H1 (cell line): ENCODE results near the gene CNDP1.

Experiments
- ATF2 ChIP-seq: IDR thresholded peaks from 2 replicates; pipeline ENCODE4 v1.6.1; 2012; ENCODE audit warnings: low read length, inconsistent platforms
- CTCF ChIP-seq, 3 experiments: IDR thresholded peaks; 1 replicate in 2 of 3; 2 replicates in 1 of 3; pipeline versions ENCODE4 v1.5.1 to v1.6.1; 2011; ENCODE audit warnings: low read length in 3 of 3, mild to moderate bottlenecking in 3 of 3, inconsistent platforms in 2 of 3, low read depth in 1 of 3, moderate library complexity in 1 of 3; ENCODE audit not compliant: insufficient read depth in 1 of 3; ENCODE audit errors: control extremely low read depth in 1 of 3
- EGR1 ChIP-seq: IDR thresholded peaks from 2 replicates; pipeline ENCODE4 v1.6.1; 2011; ENCODE audit warnings: low read depth, low read length, borderline replicate concordance
- EP300 ChIP-seq, 2 experiments: IDR thresholded peaks; 1 replicate in 1 of 2; 2 replicates in 1 of 2; pipeline ENCODE4 v1.6.1; 2011 to 2012; ENCODE audit warnings: low read depth in 2 of 2, low read length in 2 of 2, mild to moderate bottlenecking in 2 of 2, borderline replicate concordance in 1 of 2, inconsistent platforms in 1 of 2, moderate library complexity in 1 of 2
- JUN ChIP-seq: IDR thresholded peaks from 2 replicates; pipeline ENCODE4 v1.6.1; 2011; ENCODE audit warnings: low read depth, mild to moderate bottlenecking, improper control_type of control experiment, low read length
- KDM1A ChIP-seq: fragments of 200-600, 300-600 bp; sonication (generic); IDR thresholded peaks from 2 replicates; pipeline ENCODE4 v1.7.1; 2016; ENCODE audit warnings: mild to moderate bottlenecking, low read length, borderline replicate concordance
- POLR2A ChIP-seq, 2 experiments: IDR thresholded peaks; 1 replicate in 1 of 2; 2 replicates in 1 of 2; pipeline ENCODE4 v1.6.1; 2011; ENCODE audit warnings: low read depth in 2 of 2, low read length in 2 of 2, mild to moderate bottlenecking in 2 of 2; ENCODE audit errors: control extremely low read depth in 1 of 2
- POLR2AphosphoS5 ChIP-seq: IDR thresholded peaks from 2 replicates; pipeline ENCODE4 v1.6.1; 2011; ENCODE audit warnings: low read depth, low read length
- RAD21 ChIP-seq, 2 experiments: IDR thresholded peaks in 1 of 2; conservative IDR thresholded peaks in 1 of 2; 2 replicates each; pipeline ENCODE4 v1.6.1; 2011; ENCODE audit warnings: low read depth in 2 of 2, low read length in 2 of 2, improper control_type of control experiment in 1 of 2, inconsistent platforms in 1 of 2, mild to moderate bottlenecking in 1 of 2, moderate library complexity in 1 of 2
- RFX5 ChIP-seq: IDR thresholded peaks from 2 replicates; pipeline ENCODE4 v1.6.1; 2011; ENCODE audit warnings: low read depth, low read length, improper control_type of control experiment, borderline replicate concordance
- RXRA ChIP-seq: IDR thresholded peaks from 2 replicates; pipeline ENCODE4 v1.6.1; 2011; ENCODE audit warnings: low read depth, mild to moderate bottlenecking, low read length, moderate library complexity; ENCODE audit not compliant: insufficient read depth
- SIRT6 ChIP-seq: IDR thresholded peaks from one replicate; pipeline ENCODE4 v1.7.1; 2012; ENCODE audit warnings: low read length, inconsistent platforms
- TCF12 ChIP-seq: IDR thresholded peaks from 2 replicates; pipeline ENCODE4 v1.6.1; 2011; ENCODE audit warnings: low read depth, mild to moderate bottlenecking, low read length

- TF ChIP-seq CTCF (IDR thresholded peaks at IDR 0.05; ENCODE audit: control extremely low read depth in 1 of 3, insufficient read depth in 1 of 3, low read depth in 1 of 3, low read length in 3 of 3) (no peak), EP300 (IDR thresholded peaks at IDR 0.05; ENCODE audit: borderline replicate concordance in 1 of 2, low read depth in 2 of 2, low read length in 2 of 2) (no peak), TCF12 (no peak), RFX5 (no peak), JUN (no peak), ATF2 (no peak), EGR1 (no peak), RXRA (no peak), KDM1A (no peak), POLR2A (IDR thresholded peaks at IDR 0.05; ENCODE audit: control extremely low read depth in 1 of 2, low read depth in 2 of 2, low read length in 2 of 2) (no peak), SIRT6 (no peak), RAD21 (IDR thresholded peaks at IDR 0.05 in 1 of 2, conservative IDR thresholded peaks at IDR 0.05 in 1 of 2; ENCODE audit: low read depth in 2 of 2, low read length in 2 of 2) (no peak), POLR2AphosphoS5 (no peak)
Measured at GRCh38 chr18:74610051-74610615, 75.8 kb downstream of the CNDP1 start.
